K562 (cell line): Measurements from ENCODE around the gene LRRC25.

Experiments used
- CTCF ChIP-seq, 3 experiments: IDR thresholded peaks in 2 of 3; conservative IDR thresholded peaks in 1 of 3; 2 replicates each; pipeline ENCODE4 v1.5.1; 2011 to 2012; ENCODE audit warnings: low read length in 3 of 3, mild to moderate bottlenecking in 3 of 3, control low read depth in 2 of 3, improper control_type of control experiment in 1 of 3, inconsistent platforms in 1 of 3, low read depth in 1 of 3, mixed read lengths in 1 of 3, moderate library complexity in 1 of 3; ENCODE audit not compliant: insufficient read depth in 2 of 3
- ZNF561 ChIP-seq: fragments of 450-650 bp; formaldehyde crosslinking; conservative IDR thresholded peaks from 2 replicates; pipeline ENCODE4 v1.4.0; 2020; ENCODE audit warnings: mild to moderate bottlenecking, moderate library complexity

- no peak for TF ChIP-seq CTCF (IDR thresholded peaks at IDR 0.05 in 2 of 3, conservative IDR thresholded peaks at IDR 0.05 in 1 of 3; ENCODE audit: insufficient read depth in 2 of 3, low read depth in 1 of 3, low read length in 3 of 3)
- no peak for TF ChIP-seq ZNF561
These were observed 35.0 kb upstream of the LRRC25 start for GRCh38 chr19:18432275-18433014.
